Neuronal stem cell (in vitro differentiated cells): ENCODE data around the gene SLC16A4.

ENCODE experiments used
- DNase-seq: peaks from one replicate; pipeline ENCODE4 v3.0.0-alpha.2; 2013; ENCODE audit warnings: low spot score
- H2AFZ ChIP-seq: one replicate; pipeline ENCODE4 v1.6.1; 2013; ENCODE audit warnings: mild to moderate bottlenecking, low read length, inconsistent platforms
- H2AK5ac ChIP-seq: 2 replicates; pipeline ENCODE4 v1.6.1; 2013; ENCODE audit warnings: low read depth, mild to moderate bottlenecking, inconsistent platforms, low read length, moderate library complexity, mixed read lengths
- H2BK120ac ChIP-seq: 2 replicates; pipeline ENCODE4 v1.6.1; 2013; ENCODE audit warnings: low read depth, mild to moderate bottlenecking, inconsistent platforms, low read length, moderate library complexity, mixed read lengths
- H2BK12ac ChIP-seq: one replicate; pipeline ENCODE4 v1.6.1; 2013; ENCODE audit warnings: low read length, inconsistent platforms
- H2BK15ac ChIP-seq: 2 replicates; pipeline ENCODE4 v1.6.1; 2013; ENCODE audit warnings: mild to moderate bottlenecking, low read length, inconsistent platforms, mixed read lengths
- H2BK5ac ChIP-seq: one replicate; pipeline ENCODE4 v1.6.1; 2013; ENCODE audit warnings: inconsistent platforms, mild to moderate bottlenecking, low read length, moderate library complexity
- H3K14ac ChIP-seq: one replicate; pipeline ENCODE4 v1.6.1; 2013; ENCODE audit warnings: low read length, inconsistent platforms
- H3K18ac ChIP-seq: 2 replicates; pipeline ENCODE4 v1.6.1; 2013; ENCODE audit warnings: low read length, inconsistent platforms
- H3K23ac ChIP-seq: 2 replicates; pipeline ENCODE4 v1.6.1; 2013; ENCODE audit warnings: low read depth, mild to moderate bottlenecking, mixed read lengths, low read length, inconsistent platforms; ENCODE audit not compliant: poor library complexity
- H3K27ac ChIP-seq: replicated peaks from 3 replicates; pipeline ENCODE4 v1.5.1; 2013; ENCODE audit warnings: low read length, inconsistent platforms
- H3K27me3 ChIP-seq, 3 experiments: 2 replicates each; pipeline ENCODE4 v1.6.1; 2013; ENCODE audit warnings: low read length in 3 of 3, mild to moderate bottlenecking in 2 of 3, inconsistent platforms in 1 of 3, low read depth in 1 of 3, mixed read lengths in 1 of 3, moderate library complexity in 1 of 3; ENCODE audit not compliant: control insufficient read depth in 3 of 3, insufficient read depth in 3 of 3
- H3K36me3 ChIP-seq, 2 donors: replicated peaks in 1 of 2; 2 replicates each; pipeline ENCODE4 v1.6.1; 2013; ENCODE audit warnings: low read length in 2 of 2; ENCODE audit not compliant: control insufficient read depth in 2 of 2, insufficient read depth in 2 of 2
- H3K4ac ChIP-seq: 2 replicates; pipeline ENCODE4 v1.6.1; 2013; ENCODE audit warnings: inconsistent platforms, mild to moderate bottlenecking, low read length, moderate library complexity
- H3K4me1 ChIP-seq, 2 donors: 1 replicate in 1 of 2; 2 replicates in 1 of 2; pipeline ENCODE4 v1.6.1; 2013; ENCODE audit warnings: low read length in 2 of 2, low read depth in 1 of 2; ENCODE audit not compliant: control insufficient read depth in 2 of 2, insufficient read depth in 1 of 2
- H3K4me2 ChIP-seq: one replicate; pipeline ENCODE4 v1.6.1; 2013; ENCODE audit warnings: mild to moderate bottlenecking, low read length, inconsistent platforms; ENCODE audit not compliant: insufficient read depth, poor library complexity, severe bottlenecking
- H3K4me3 ChIP-seq, 2 donors: 2 replicates each; pipeline ENCODE4 v1.5.1; 2013; ENCODE audit warnings: low read length in 2 of 2, mild to moderate bottlenecking in 2 of 2, inconsistent platforms in 1 of 2, moderate library complexity in 1 of 2
- H3K79me1 ChIP-seq: one replicate; pipeline ENCODE4 v1.6.1; 2013; ENCODE audit warnings: low read depth, mild to moderate bottlenecking, inconsistent platforms, low read length, moderate library complexity
- H3K9ac ChIP-seq: one replicate; pipeline ENCODE4 v1.6.1; 2013; ENCODE audit warnings: mild to moderate bottlenecking, low read depth, low read length, inconsistent platforms; ENCODE audit not compliant: poor library complexity
- H3K9me3 ChIP-seq, 2 donors: replicated peaks in 1 of 2; 2 replicates each; pipeline versions ENCODE3 to v1.6.1; 2013; ENCODE audit warnings: low read length in 2 of 2, mild to moderate bottlenecking in 2 of 2, inconsistent platforms in 1 of 2, low read depth in 1 of 2, mixed read lengths in 1 of 2, moderate library complexity in 1 of 2; ENCODE audit not compliant: control insufficient read depth in 2 of 2, insufficient read depth in 1 of 2
- H4K8ac ChIP-seq: one replicate; pipeline ENCODE4 v1.6.1; 2013; ENCODE audit warnings: low read depth, mild to moderate bottlenecking, inconsistent platforms, low read length, moderate library complexity
- H4K91ac ChIP-seq: one replicate; pipeline ENCODE4 v1.6.1; 2013; ENCODE audit warnings: low read length, low read depth, mild to moderate bottlenecking, inconsistent platforms; ENCODE audit not compliant: poor library complexity
- WGBS, 2 donors: extraction: QIAGEN DNeasy Blood & Tissue Kit; methylation state at CpG; one replicate each; pipeline ENCODE4 v1.1.7; 2013; ENCODE audit warnings: missing lambda C conversion rate in 2 of 2, mixed read lengths in 1 of 2; ENCODE audit not compliant: insufficient read length in 2 of 2, insufficient replicate concordance in 1 of 2; ENCODE audit errors: extremely low coverage in 2 of 2; 5-methylcytosine and 5-hydroxymethylcytosine counted together

SLC16A4 gene

DNA sequence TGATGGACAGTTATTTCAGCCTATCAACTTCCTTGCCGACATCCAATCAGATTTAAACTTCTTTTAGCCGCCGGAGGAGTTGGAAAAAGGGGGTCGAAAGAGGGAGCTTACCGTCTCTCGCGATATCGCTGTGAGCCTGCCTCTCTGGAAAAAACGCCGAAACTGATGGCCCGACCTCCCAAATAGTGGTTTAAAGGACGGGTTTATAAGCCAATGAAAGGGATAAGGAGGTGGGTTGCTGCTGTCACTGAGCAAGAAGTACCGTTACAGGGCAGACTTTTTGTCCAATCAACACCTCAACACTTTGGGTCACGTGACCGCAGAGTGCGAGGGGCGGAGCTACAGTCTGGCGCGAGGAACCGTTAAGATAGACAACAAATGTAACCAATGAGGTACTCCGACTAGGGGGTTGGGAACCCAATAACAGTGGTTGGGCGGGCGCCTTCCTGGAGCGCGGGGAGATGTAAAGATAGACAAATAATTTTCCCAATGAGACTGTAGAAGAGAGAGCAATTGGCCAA is 51.9 kb downstream of the SLC16A4 start, which contains the start of gene RBM15:
Gene RBM15 (plus strand): TSS at position 492 of the 521 bp plus-strand sequence. CDS start 29 bp downstream, at position 521.
- no peak within 1 kb of the TSS for H4K91ac ChIP-seq
- no peak within 1 kb of the TSS for H3K4ac ChIP-seq
- H3K4me1 ChIP-seq: peaks cover 17 to 21% of the 10 kb centered on the region in 2 donors
- peak within 1 kb of the TSS; percentile 64 for H2AK5ac ChIP-seq
- peaks cover 16 to 40% of the 10 kb centered on the region in 2 donors for H3K36me3 ChIP-seq
- peak within 1 kb of the TSS; percentile 84 for H3K4me2 ChIP-seq
- peak within 1 kb of the TSS; percentile 96 for H2BK5ac ChIP-seq
- peak; percentile 100 for DNase-seq
- peak within 1 kb of the TSS; percentile 99 for H2AFZ ChIP-seq
- peak within 1 kb of the TSS; percentile 5 for H3K14ac ChIP-seq
- no peak within 1 kb of the TSS for H2BK12ac ChIP-seq
- peak within 1 kb of the TSS; percentile 92 to 97 for H3K4me3 ChIP-seq
- H3K18ac ChIP-seq: peak within 1 kb of the TSS; percentile 98
- WGBS, 2 donors: no CpG with 5 or more reads among the region's 25 CpGs
- H4K8ac ChIP-seq: no peak within 1 kb of the TSS
- no peak within 1 kb of the TSS for H2BK120ac ChIP-seq
- peaks cover 7% of the 10 kb centered on the region for H3K79me1 ChIP-seq
- H2BK15ac ChIP-seq: peak within 1 kb of the TSS; percentile 44
- peak within 1 kb of the TSS; percentile 76 for H3K23ac ChIP-seq
- peak within 1 kb of the TSS; percentile 94 for H3K9ac ChIP-seq
- H3K27me3 ChIP-seq: no peaks in the 10 kb centered on the region
- peak within 1 kb of the TSS; percentile 96 for H3K27ac ChIP-seq
- no peaks in the 10 kb centered on the region for H3K9me3 ChIP-seq

- no peak overlapping the region for H3K4ac ChIP-seq
- H2BK5ac ChIP-seq: peak overlapping the region; percentile 96
- no peak overlapping the region for H3K14ac ChIP-seq
- no CpG with 5 or more reads among the region's 57 CpGs for WGBS, 2 donors
- H4K8ac ChIP-seq: no peak overlapping the region
- no peak overlapping the region for H2BK120ac ChIP-seq
- H3K23ac ChIP-seq: peak overlapping the region; percentile 76
- H3K9ac ChIP-seq: peak overlapping the region; percentile 94
- no peak overlapping the region for H2AK5ac ChIP-seq
- H3K18ac ChIP-seq: peak overlapping the region; percentile 98
- no peak overlapping the region for H2BK15ac ChIP-seq
- H3K27ac ChIP-seq: peak overlapping the region; percentile 96
- H3K4me2 ChIP-seq: peak overlapping the region; percentile 84
- H3K9me3 ChIP-seq: no peaks in the 10 kb centered on the region
- peak overlapping the region; percentile 91 to 92 for H3K4me3 ChIP-seq
- H2BK12ac ChIP-seq: no peak overlapping the region
- peaks cover 7% of the 10 kb centered on the region for H3K79me1 ChIP-seq
- H3K4me1 ChIP-seq: peaks cover 17 to 21% of the 10 kb centered on the region in 2 donors
- peak overlapping the region; percentile 99 for H2AFZ ChIP-seq
- H4K91ac ChIP-seq: no peak overlapping the region
- no peaks in the 10 kb centered on the region for H3K27me3 ChIP-seq
- peak; percentile 91 for DNase-seq
- peaks cover 16 to 34% of the 10 kb centered on the region in 2 donors for H3K36me3 ChIP-seq
Observed at GRCh38 chr1:110338309-110338885, 52.4 kb downstream of the SLC16A4 start.

GRCh38 chr1:110337704-110338308 is 53.0 kb downstream of the SLC16A4 start:
- peak overlapping the region; percentile 92 for H3K18ac ChIP-seq
- H3K27me3 ChIP-seq: no peaks in the 10 kb centered on the region
- peak overlapping the region; percentile 91 to 92 for H3K4me3 ChIP-seq
- H2BK120ac ChIP-seq: no peak overlapping the region
- H3K4me1 ChIP-seq: peaks cover 17% of the 10 kb centered on the region in 2 donors
- H3K79me1 ChIP-seq: peaks cover 7% of the 10 kb centered on the region
- H2AFZ ChIP-seq: peak overlapping the region; percentile 99
- no CpG with 5 or more reads among the region's 36 CpGs for WGBS, 2 donors
- DNase-seq: peak; percentile 38
- H3K23ac ChIP-seq: peak overlapping the region; percentile 76
- peak overlapping the region; percentile 84 for H3K4me2 ChIP-seq
- H2BK5ac ChIP-seq: peak overlapping the region; percentile 96
- peak overlapping the region; percentile 96 for H3K27ac ChIP-seq
- no peak overlapping the region for H3K14ac ChIP-seq
- H3K36me3 ChIP-seq: peaks cover 16 to 28% of the 10 kb centered on the region in 2 donors
- no peak overlapping the region for H3K4ac ChIP-seq
- H3K9ac ChIP-seq: peak overlapping the region; percentile 94
- no peak overlapping the region for H2BK15ac ChIP-seq
- no peak overlapping the region for H2AK5ac ChIP-seq
- no peak overlapping the region for H4K91ac ChIP-seq
- no peak overlapping the region for H4K8ac ChIP-seq
- no peak overlapping the region for H2BK12ac ChIP-seq
- H3K9me3 ChIP-seq: no peaks in the 10 kb centered on the region
